Prostate gland (tissue), 2 donors: ENCODE data around the gene KCNQ1. TPM values are rescaled to one million over a fixed set of nuclear protein-coding genes. Genes with fewer than 3 reads are reported as not detected.

Experiments
- DNase-seq: peaks from one replicate; pipeline ENCODE4 v3.0.0-alpha.2; 2019; ENCODE audit warnings: low spot score
- H3K27ac ChIP-seq, 2 donors: fragments of 200-600 bp; sonication (generic); 2 replicates each; pipeline ENCODE4 v1.5.1; 2017 to 2019
- H3K27me3 ChIP-seq: fragments of 200-600 bp; sonication (generic); replicated peaks from 2 replicates; pipeline ENCODE4 v1.5.1; 2019; ENCODE audit not compliant: insufficient read depth
- H3K36me3 ChIP-seq, 2 donors: fragments of 200-600 bp; sonication (generic); 1 replicate in 1 of 2; 2 replicates in 1 of 2; pipeline versions ENCODE4 v1.5.1 to v1.8.1; 2017 to 2019
- H3K4me1 ChIP-seq: fragments of 200-600 bp; sonication (generic); replicated peaks from 2 replicates; pipeline ENCODE4 v1.5.1; 2019
- H3K4me3 ChIP-seq, 2 donors: fragments of 200-600 bp; sonication (generic); 2 replicates each; pipeline ENCODE4 v1.5.1; 2017 to 2019
- H3K9me3 ChIP-seq: fragments of 200-600 bp; sonication (generic); 2 replicates; pipeline ENCODE4 v1.5.1; 2017
- POLR2A ChIP-seq: fragments of 450-650 bp; IDR thresholded peaks from one replicate; pipeline ENCODE4 v1.6.1; 2016; ENCODE audit warnings: antibody characterized with exemption, mild to moderate bottlenecking
- POLR2AphosphoS5 ChIP-seq: sonication (generic); formaldehyde crosslinking; IDR thresholded peaks from one replicate; pipeline ENCODE4 v1.6.1; 2017; ENCODE audit warnings: antibody characterized with exemption
- WGBS: methylation state at CpG from one replicate; pipeline ENCODE4 v1.1.5; 2018; 5-methylcytosine and 5-hydroxymethylcytosine counted together
- intact Hi-C: fragments of 100-400 bp; cut with DNase I; formaldehyde crosslinking; loops from one replicate; pipeline ENCODE4 v1.14.2; 2022
- total RNA-seq, 2 donors: library from RNA; depleted of rRNA; stranded (reverse); fragments of >200 nt; gene quantifications; one replicate each; pipeline ENCODE4 v1.1.0, GENCODE V29; 2016
- TF ChIP-seq, protein P1 (sequence below), 4 experiments: fragments of 200-600 bp in 2 of 4; fragments of 450-650 bp in 2 of 4; sonication (generic) in 2 of 4; IDR thresholded peaks; 1 replicate in 3 of 4; 2 replicates in 1 of 4; pipeline ENCODE4 v1.5.1; 2016 to 2019; ENCODE audit warnings: antibody characterized with exemption in 4 of 4, mild to moderate bottlenecking in 2 of 4, moderate library complexity in 2 of 4

Gene KCNQ1
- total RNA-seq, 2 donors from 2014 or later: 10.0 to 33.8 TPM

DNA sequence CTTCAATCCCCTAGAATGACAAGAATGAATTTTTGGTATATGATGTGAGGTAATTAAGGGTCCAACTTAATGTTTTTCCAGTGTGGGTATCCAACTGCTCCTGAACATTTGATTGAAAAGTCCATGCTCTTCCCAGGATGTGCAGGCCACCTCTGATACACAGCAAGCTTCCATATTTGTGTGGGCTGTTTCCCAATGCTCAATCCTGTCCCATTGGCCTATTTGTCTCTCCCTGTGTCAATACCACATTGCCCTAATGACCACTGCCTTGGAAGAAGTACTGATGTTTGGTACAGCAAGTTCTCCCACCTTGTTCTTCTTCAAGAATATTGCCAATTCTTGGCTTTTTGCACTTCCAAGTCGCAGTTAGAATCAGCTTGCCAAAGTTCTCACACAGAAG is 212.1 kb downstream of the KCNQ1 start:
- TF ChIP-seq POLR2A: no peak
- TF ChIP-seq POLR2AphosphoS5: no peak
- TF ChIP-seq, protein P1, sequence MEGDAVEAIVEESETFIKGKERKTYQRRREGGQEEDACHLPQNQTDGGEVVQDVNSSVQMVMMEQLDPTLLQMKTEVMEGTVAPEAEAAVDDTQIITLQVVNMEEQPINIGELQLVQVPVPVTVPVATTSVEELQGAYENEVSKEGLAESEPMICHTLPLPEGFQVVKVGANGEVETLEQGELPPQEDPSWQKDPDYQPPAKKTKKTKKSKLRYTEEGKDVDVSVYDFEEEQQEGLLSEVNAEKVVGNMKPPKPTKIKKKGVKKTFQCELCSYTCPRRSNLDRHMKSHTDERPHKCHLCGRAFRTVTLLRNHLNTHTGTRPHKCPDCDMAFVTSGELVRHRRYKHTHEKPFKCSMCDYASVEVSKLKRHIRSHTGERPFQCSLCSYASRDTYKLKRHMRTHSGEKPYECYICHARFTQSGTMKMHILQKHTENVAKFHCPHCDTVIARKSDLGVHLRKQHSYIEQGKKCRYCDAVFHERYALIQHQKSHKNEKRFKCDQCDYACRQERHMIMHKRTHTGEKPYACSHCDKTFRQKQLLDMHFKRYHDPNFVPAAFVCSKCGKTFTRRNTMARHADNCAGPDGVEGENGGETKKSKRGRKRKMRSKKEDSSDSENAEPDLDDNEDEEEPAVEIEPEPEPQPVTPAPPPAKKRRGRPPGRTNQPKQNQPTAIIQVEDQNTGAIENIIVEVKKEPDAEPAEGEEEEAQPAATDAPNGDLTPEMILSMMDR (IDR thresholded peaks at IDR 0.05): no peak
- 71% methylated on average over 1 of the region's 1 CpG for WGBS
- H3K4me1 ChIP-seq: no peaks in the 10 kb centered on the region
- no peaks in the 10 kb centered on the region for H3K36me3 ChIP-seq
- DNase-seq: no peak
- no peak overlapping the region for H3K27ac ChIP-seq
- intact Hi-C loops: no loop called here
- no peaks in the 10 kb centered on the region for H3K9me3 ChIP-seq
- no peak overlapping the region for H3K4me3 ChIP-seq
- H3K27me3 ChIP-seq: no peaks in the 10 kb centered on the region

GRCh38 chr11:2657697-2658284 is 213.0 kb downstream of the KCNQ1 start:
- Histone ChIP-seq H3K36me3 (no peaks in the 10 kb centered on the region), H3K27ac (no peak overlapping the region), H3K4me3 (no peak overlapping the region), H3K9me3 (no peaks in the 10 kb centered on the region), H3K4me1 (no peaks in the 10 kb centered on the region), H3K27me3 (no peaks in the 10 kb centered on the region)
- DNase-seq: no peak
- intact Hi-C loops: no loop called here
- TF ChIP-seq POLR2AphosphoS5 (no peak), POLR2A (no peak)
- TF ChIP-seq, protein P1 (IDR thresholded peaks at IDR 0.05): no peak
- WGBS: 91% methylated on average over 8 of the region's 8 CpGs

DNA sequence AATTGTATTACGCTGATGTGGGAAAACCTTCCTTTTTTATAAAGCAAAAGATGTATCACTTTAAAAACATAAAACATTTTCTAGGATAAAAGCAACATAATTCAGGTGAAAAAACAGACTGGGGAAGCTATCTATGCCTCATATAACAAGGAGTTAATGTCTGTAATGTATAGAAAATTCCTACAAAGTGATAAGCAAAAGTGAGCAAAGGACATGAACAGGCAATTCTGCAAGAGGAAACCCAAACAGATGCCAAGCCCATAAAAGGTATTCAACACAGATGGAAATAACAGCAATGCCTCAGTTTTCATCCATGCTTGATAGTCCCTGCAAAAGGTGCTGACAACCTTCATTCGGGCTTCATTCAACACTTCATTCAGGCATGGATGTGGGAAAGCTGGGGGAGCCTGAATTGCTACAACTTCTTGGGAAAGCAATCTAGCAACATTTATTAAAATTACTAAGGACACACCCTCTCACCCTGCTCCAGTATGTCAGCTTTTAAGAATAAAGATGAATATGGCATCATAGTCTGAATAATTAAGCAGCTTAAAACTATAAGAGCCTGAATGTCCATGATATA is 215.6 kb downstream of the KCNQ1 start:
- no peak for DNase-seq
- Histone ChIP-seq H3K27me3 (no peaks in the 10 kb centered on the region), H3K27ac (no peak overlapping the region), H3K9me3 (no peaks in the 10 kb centered on the region), H3K4me1 (no peaks in the 10 kb centered on the region), H3K36me3 (no peaks in the 10 kb centered on the region), H3K4me3 (no peak overlapping the region)
- intact Hi-C loops: no loop called here
- TF ChIP-seq POLR2A (no peak), POLR2AphosphoS5 (no peak)
- TF ChIP-seq, protein P1 (IDR thresholded peaks at IDR 0.05): no peak
- 92% methylated on average over 2 of the region's 2 CpGs for WGBS

DNA sequence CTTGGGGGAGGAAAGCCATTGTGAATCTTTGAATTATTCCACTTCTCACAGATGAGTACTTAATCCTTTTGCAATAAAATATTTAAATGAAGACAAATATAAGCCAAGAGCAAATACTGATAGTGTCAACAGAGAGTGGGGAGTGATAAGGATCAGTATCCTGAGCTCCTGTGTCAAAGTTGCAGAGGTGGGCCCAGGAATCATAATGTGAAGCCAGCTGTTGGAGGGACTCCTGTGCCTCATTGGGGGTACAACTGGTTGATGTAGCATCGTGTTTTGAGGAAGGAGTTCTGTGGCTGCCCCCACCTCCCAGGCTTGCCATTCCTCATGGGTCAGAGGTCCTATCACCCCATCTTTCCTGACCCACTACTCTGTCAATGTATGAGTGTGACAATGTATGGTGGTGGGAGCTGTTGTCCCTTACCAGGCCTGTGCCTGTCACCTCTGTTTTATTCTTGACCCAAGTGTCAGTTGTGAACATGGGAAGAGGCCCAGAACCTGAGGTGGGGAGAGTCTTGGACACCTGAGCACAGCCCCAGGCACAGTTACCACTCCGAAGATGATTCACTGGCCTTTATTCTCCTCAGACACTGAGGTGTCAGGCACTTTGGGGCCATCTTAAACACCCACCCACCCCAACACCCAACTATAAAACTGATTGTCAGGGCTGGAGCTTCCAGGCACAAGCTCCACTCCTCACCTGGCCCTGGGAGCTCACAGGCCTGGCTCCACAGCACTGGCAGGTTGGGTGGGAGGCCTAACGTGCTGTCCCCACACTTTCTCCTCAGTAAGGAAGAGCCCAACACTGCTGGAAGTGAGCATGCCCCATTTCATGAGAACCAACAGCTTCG is 216.6 kb downstream of the KCNQ1 start:
- Histone ChIP-seq H3K4me1 (no peaks in the 10 kb centered on the region), H3K27ac (no peak overlapping the region), H3K4me3 (no peak overlapping the region), H3K36me3 (no peaks in the 10 kb centered on the region), H3K27me3 (no peaks in the 10 kb centered on the region), H3K9me3 (no peaks in the 10 kb centered on the region)
- TF ChIP-seq POLR2AphosphoS5 (no peak), POLR2A (no peak)
- TF ChIP-seq, protein P1 (IDR thresholded peaks at IDR 0.05): no peak
- 97% methylated on average over 4 of the region's 4 CpGs for WGBS
- intact Hi-C loops: no loop called here
- no peak for DNase-seq
